ENCODE results near the gene ZMIZ1. TPM values are rescaled to one million over a fixed set of nuclear protein-coding genes. Genes with fewer than 3 reads are reported as not detected.

The ZMIZ1 gene
- total RNA-seq, 1 experiment from 2014 or later: 34.2 TPM

- Histone ChIP-seq H3K27me3 (ENCODE audit: control insufficient read depth, insufficient read depth, low read length) (no peaks in the 10 kb centered on the region), H3K4me3 (ENCODE audit: low read depth in 2 of 2, low read length in 2 of 2) (no peak overlapping the region), H3K36me3 (ENCODE audit: control insufficient read depth, insufficient read depth, low read length) (no peaks in the 10 kb centered on the region), H3K27ac (ENCODE audit: low read length) (no peak overlapping the region), H3K4me1 (ENCODE audit: control insufficient read depth, insufficient read depth, low read length) (peaks cover 59% of the 10 kb centered on the region), H3K9me3 (ENCODE audit: control insufficient read depth, insufficient read depth, low read depth, low read length) (no peaks in the 10 kb centered on the region)
- no peak for ATAC-seq
- in situ Hi-C loops (cut with HindIII; ENCODE audit: low pct_unique_long_range_greater_than_20kb, low sequenced_read_pairs): no loop called here
- no peak for DNase-seq (ENCODE audit: low read depth, low spot score)
- TF ChIP-seq POLR2AphosphoS5 (IDR thresholded peaks at IDR 0.05; ENCODE audit: low read depth, low read length): no peak
- no TSS peak for BruUV-seq (replicated peaks)
- ChIA-PET POLR2A (no interaction called here), CTCF (no interaction called here)
- intact Hi-C loops (cut with micrococcal nuclease; ENCODE audit: unreplicated experiment): no loop called here
Observed at GRCh38 chr10:79180414-79181221, 111.9 kb downstream of the ZMIZ1 start.

GRCh38 chr10:79181227-79181626 is 112.5 kb downstream of the ZMIZ1 start:
- peaks cover 60% of the 10 kb centered on the region for H3K4me1 ChIP-seq (ENCODE audit: control insufficient read depth, insufficient read depth, low read length)
- POLR2A ChIA-PET: no interaction called here
- H3K27me3 ChIP-seq (ENCODE audit: control insufficient read depth, insufficient read depth, low read length): no peaks in the 10 kb centered on the region
- no TSS peak for BruUV-seq (replicated peaks)
- ATAC-seq (no peak), DNase-seq (ENCODE audit: low read depth, low spot score) (no peak)
- no peak overlapping the region for H3K27ac ChIP-seq (ENCODE audit: low read length)
- H3K4me3 ChIP-seq (ENCODE audit: low read depth in 2 of 2, low read length in 2 of 2): no peak overlapping the region
- in situ Hi-C loops (cut with HindIII; ENCODE audit: low pct_unique_long_range_greater_than_20kb, low sequenced_read_pairs): no loop called here
- H3K36me3 ChIP-seq (ENCODE audit: control insufficient read depth, insufficient read depth, low read length): no peaks in the 10 kb centered on the region
- TF ChIP-seq TCF7L2 (IDR thresholded peaks at IDR 0.05; ENCODE audit: low read depth, low read length) (no peak), CTCF (IDR thresholded peaks at IDR 0.05) (no peak), SIN3A (IDR thresholded peaks at IDR 0.05; ENCODE audit: borderline replicate concordance, insufficient read depth, low read depth, low read length) (no peak), POLR2AphosphoS5 (IDR thresholded peaks at IDR 0.05; ENCODE audit: low read depth, low read length) (no peak)
- TF ChIP-seq, protein P1, sequence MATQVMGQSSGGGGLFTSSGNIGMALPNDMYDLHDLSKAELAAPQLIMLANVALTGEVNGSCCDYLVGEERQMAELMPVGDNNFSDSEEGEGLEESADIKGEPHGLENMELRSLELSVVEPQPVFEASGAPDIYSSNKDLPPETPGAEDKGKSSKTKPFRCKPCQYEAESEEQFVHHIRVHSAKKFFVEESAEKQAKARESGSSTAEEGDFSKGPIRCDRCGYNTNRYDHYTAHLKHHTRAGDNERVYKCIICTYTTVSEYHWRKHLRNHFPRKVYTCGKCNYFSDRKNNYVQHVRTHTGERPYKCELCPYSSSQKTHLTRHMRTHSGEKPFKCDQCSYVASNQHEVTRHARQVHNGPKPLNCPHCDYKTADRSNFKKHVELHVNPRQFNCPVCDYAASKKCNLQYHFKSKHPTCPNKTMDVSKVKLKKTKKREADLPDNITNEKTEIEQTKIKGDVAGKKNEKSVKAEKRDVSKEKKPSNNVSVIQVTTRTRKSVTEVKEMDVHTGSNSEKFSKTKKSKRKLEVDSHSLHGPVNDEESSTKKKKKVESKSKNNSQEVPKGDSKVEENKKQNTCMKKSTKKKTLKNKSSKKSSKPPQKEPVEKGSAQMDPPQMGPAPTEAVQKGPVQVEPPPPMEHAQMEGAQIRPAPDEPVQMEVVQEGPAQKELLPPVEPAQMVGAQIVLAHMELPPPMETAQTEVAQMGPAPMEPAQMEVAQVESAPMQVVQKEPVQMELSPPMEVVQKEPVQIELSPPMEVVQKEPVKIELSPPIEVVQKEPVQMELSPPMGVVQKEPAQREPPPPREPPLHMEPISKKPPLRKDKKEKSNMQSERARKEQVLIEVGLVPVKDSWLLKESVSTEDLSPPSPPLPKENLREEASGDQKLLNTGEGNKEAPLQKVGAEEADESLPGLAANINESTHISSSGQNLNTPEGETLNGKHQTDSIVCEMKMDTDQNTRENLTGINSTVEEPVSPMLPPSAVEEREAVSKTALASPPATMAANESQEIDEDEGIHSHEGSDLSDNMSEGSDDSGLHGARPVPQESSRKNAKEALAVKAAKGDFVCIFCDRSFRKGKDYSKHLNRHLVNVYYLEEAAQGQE (IDR thresholded peaks at IDR 0.05; ENCODE audit: insufficient read depth in 1 of 2, low read depth in 2 of 2, low read length in 1 of 2): no peak
- CTCF ChIA-PET: interaction anchor here (0.5 kb wide), 1 partner anchor 54 kb away, joined by 8 read pairs; no protein-coding TSS in a partner anchor
- no peaks in the 10 kb centered on the region for H3K9me3 ChIP-seq (ENCODE audit: control insufficient read depth, insufficient read depth, low read depth, low read length)
- intact Hi-C loops (cut with micrococcal nuclease; ENCODE audit: unreplicated experiment): no loop called here
